Activated T-helper 1 cell treated with anti-CD3 and anti-CD28 coated beads, Interleukin-12 subunit alpha, Interleukin-12 subunit beta, Interleukin-2, Interleukin-4 antibody, amounts not matched to agents 30 ng/mL and 10 ng/mL and 1 ng/mL, durations not matched to agents 14 hours and 24 hours and 36 hours (primary cell): Measurements from ENCODE around the gene RPS13. TPM values are rescaled to one million over a fixed set of nuclear protein-coding genes. Genes with fewer than 3 reads are reported as not detected.

Experiments used
- total RNA-seq: library from RNA; stranded (reverse); gene quantifications from 2 replicates; pipeline ENCODE4 v1.2.3, GENCODE V29; 2022

RPS13 gene
- total RNA-seq, 1 donor from 2014 or later: 1,187 TPM

Other genes starting within 250 kb of the RPS13 start
- 8.3 and 10.3 TPM in 2 replicates for gene PLEKHA7, start 63.3 kb downstream of the RPS13 start, total RNA-seq
- 31.7 and 31.8 TPM in 2 replicates for gene PIK3C2A, start 130.3 kb upstream of the RPS13 start, total RNA-seq
- gene NUCB2, start 199.1 kb upstream of the RPS13 start, total RNA-seq: 51.1 and 61.7 TPM in 2 replicates